LNCAP (cell line): ENCODE results near the gene NUDCD2.

Experiments used
- TF ChIP-seq, protein P1 (sequence below): fragments of 450-650 bp; IDR thresholded peaks from 2 replicates; pipeline ENCODE4 v1.5.1; 2017; ENCODE audit warnings: mild to moderate bottlenecking

The NUDCD2 gene

DNA sequence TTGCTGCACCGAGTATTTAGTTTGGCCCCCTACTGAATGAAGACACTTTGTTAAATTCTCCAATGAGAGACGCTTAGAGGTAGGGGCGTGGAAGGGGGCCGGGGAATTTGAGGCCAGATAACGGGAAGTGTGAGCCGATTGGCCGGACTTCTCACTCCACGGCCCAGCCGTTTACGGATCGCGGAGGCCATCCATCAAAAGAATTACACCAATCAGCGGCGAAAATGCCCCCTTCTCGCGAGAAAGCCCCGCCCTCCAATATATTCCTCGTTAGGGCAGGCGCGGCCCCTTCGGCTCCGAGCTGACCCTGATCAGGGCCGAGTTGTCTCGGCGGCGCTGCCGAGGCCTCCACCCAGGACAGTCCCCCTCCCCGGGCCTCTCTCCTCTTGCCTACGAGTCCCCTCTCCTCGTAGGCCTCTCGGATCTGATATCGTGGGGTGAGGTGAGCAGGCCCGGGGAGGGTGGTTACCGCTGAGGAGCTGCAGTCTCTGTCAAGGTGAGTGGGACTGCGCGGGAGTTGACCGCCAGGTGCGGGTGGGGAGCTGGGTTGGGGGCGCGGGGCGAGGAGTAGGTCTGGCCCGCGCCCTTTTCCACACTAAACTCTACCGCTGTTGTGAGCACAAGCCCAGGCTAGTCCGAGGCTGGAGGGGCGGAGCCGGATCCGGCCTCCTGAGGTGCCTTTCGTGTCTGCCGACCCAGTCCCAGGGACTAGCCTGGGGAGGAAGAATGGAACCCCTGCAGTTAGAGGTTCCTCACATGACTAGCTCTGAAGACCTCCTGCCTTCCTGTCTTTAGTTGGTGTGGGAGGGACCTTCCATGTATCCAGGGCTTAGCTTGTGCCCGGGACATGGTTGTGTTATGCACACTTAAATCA is 22.4 kb downstream of the NUDCD2 start, which contains the start of gene CCNG1:
CCNG1 (plus strand) TSS at position 287 of the 874 bp plus-strand sequence. CDS start 1,662 bp downstream, outside the sequence.
- TF ChIP-seq, protein P1, sequence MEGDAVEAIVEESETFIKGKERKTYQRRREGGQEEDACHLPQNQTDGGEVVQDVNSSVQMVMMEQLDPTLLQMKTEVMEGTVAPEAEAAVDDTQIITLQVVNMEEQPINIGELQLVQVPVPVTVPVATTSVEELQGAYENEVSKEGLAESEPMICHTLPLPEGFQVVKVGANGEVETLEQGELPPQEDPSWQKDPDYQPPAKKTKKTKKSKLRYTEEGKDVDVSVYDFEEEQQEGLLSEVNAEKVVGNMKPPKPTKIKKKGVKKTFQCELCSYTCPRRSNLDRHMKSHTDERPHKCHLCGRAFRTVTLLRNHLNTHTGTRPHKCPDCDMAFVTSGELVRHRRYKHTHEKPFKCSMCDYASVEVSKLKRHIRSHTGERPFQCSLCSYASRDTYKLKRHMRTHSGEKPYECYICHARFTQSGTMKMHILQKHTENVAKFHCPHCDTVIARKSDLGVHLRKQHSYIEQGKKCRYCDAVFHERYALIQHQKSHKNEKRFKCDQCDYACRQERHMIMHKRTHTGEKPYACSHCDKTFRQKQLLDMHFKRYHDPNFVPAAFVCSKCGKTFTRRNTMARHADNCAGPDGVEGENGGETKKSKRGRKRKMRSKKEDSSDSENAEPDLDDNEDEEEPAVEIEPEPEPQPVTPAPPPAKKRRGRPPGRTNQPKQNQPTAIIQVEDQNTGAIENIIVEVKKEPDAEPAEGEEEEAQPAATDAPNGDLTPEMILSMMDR, result no peak

DNA sequence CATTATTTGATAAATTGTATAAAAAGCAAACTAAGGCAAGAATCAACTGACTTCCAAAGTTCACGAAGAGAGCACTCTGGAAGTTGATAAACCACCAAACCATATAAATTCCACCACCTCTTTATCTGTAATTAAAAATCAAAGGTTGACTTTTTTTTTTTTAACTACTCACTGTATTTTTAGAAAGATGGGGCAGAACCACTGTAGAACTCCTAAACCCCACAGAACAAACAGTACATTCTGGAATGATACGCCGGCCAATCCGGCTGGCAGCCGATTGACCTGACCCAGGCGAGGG is 22.9 kb downstream of the NUDCD2 start:
- TF ChIP-seq, protein P1, result no peak

DNA sequence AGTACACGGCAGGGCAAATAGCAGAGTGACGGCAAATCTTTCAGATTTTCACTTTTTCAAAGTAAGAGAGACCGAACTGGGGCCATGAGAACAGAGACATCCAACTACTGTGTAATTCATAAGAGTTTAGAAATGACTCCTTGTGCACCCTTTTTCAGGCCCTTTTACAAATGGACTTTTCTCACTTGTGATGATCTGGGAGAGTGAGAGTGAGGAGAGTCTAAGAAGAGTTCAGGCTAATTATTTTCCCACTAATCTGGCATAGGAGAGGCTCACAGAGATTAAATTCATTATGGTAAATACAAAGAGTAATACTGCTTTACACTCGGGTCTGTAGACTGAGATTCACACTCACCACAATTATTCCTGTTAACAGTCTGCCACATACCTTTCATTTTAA is 23.4 kb downstream of the NUDCD2 start:
- TF ChIP-seq, protein P1, result no peak

- TF ChIP-seq, protein P1, result no peak
These were observed 25.5 kb downstream of the NUDCD2 start for GRCh38 chr5:163434401-163434866.

DNA sequence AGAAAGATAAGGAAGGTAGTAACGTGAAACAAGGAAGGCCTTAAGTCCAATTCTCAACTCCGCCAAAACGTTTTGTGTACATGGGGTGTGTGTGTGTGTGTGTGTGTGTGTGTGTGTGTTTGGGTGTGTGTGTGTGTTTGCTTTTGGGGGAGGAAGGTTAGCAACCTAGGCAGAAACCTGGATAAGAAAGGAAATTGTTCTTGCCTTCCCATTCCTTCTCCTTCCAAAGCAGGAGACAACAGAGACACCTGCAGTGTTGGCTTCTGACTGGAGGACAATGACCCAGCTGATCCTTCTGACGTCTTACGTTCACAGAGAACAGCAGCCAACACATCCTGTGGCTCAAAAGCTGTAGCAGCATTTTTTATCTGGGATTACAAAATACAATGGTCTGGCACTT is 26.6 kb downstream of the NUDCD2 start:
- TF ChIP-seq, protein P1, result no peak

- TF ChIP-seq, protein P1, result no peak
These were observed 27.4 kb downstream of the NUDCD2 start for GRCh38 chr5:163432544-163432943.

DNA sequence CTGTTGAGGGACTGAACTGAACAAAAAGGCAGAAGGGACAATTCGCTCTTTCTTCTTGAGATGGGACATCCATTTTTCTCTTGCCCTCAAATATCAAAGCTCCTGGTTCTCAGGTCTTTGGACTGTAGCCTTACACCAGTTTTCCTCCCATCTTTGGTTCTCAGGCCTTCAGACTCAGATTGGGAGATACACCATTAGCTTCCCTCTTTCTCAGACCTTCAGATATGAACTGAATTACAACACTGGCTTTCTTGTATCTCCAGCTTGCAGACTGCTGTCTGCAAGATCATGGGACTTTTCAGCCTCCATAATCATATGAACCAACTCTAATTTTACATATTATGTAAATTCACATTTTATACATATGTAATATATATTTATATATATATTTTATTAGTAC is 35.1 kb downstream of the NUDCD2 start:
- TF ChIP-seq, protein P1, result no peak
